ENCODE results near the gene WNT4.

WNT4 gene

DNA sequence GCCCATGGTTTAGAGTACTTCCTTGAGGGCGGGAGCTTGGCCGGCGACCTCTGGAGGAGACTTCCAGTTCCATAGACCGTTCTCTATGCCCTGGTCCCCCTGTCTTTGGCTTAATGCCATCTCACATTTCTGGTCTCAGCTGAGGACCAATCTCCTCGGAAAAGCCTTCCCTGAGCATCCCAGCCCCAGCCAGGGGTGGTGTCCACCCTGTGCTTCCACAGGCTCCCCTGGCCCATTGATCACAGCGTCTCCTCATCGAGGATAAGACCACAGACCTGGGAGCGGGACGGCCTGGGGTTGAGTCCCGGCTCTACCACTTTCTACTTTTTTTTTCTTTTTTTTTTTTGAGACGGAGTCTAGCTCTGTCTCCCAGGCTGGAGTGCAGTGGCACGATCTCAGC is 14.5 kb downstream of the WNT4 start:
- DNase-seq = no peak

DNA sequence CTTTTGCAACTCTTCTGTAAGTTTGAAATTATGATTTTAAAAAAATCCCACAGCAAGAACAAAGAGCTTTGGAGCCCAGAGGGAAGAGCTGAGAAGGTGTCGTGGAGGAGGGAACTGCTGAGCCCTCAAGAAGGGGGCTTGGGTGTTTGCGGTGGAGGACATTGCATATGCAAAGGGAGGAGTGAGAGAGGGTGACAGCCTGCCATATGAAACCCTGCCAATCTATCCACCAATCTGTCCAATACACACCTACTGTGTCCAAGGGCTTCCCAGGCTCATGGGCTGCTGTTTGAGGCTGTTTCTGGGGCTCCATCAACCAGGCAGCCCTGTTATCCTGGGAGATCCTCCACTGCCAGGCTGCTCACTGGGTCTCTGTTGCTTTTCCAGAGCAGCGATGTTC is 15.2 kb downstream of the WNT4 start:
- no peak for DNase-seq

DNA sequence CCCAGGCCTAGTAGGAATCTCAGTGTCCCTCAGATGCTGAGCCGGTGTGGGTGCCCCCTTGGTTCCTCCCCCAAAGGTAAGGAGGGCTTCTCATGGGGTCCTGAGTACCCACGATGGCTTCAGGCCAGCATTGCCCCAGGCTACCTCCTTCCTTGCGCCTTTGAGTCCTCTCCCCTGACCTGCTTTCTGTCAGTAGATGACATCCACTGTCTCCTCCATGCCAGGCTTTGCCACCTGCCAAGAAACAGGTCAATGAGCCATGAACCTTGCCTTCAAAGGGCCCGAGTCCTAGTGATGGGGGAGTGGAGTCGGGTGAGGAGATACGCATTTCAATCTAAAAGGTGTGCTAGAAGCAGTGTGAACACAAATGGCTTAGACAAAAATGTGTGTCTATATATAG is 15.6 kb downstream of the WNT4 start:
- DNase-seq = no peak

DNA sequence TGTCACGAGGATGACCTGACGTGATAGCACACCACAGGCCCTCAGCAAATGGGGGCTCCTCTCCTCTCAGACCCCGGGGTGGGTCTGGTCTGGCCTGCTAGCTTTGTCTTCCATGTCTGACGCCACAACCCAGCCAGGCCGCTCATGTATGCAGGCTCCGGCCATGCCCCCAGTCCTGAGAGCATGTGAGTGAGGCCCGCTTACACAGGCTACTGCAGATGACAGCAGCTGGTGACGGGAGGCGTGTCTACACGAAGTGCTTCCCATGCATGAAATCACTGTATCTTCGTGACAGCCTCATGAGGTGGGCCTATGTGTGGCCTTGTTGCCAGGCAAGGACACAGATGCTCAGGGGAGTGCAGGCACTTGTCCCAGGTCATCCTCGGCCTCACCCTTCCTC is 16.4 kb downstream of the WNT4 start:
- no peak for DNase-seq

DNA sequence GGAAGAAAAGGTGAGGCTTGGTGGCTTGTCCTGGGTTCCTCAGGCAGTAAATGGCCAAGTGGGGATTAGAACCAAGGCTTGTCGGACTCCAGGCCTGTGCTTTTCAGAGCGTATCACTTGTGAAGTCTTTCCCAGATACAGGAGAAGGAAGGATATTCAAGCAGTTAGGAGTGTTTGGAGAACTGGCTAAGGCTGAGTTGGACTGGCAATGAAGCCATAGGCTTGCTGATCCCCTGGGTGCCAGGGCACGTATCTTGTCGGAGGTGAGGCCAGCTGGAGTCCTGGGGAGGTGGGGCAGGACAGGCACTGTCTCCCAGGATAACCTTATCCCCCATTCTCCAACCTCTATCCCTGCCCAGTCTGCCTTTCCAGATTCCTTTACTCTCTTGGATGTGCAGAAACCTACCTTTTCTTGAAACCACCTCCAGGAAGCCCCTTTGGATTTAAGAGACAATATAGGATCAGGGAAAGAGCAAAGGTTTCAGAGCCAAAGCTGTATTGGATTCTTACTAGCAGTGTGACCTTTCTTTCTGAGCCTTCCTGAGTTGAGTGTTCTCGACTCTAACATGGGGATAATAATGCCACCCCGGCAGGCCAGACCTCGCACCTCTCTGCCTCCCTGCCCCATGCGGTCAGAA is 18.2 kb downstream of the WNT4 start:
- no peak for DNase-seq

DNA sequence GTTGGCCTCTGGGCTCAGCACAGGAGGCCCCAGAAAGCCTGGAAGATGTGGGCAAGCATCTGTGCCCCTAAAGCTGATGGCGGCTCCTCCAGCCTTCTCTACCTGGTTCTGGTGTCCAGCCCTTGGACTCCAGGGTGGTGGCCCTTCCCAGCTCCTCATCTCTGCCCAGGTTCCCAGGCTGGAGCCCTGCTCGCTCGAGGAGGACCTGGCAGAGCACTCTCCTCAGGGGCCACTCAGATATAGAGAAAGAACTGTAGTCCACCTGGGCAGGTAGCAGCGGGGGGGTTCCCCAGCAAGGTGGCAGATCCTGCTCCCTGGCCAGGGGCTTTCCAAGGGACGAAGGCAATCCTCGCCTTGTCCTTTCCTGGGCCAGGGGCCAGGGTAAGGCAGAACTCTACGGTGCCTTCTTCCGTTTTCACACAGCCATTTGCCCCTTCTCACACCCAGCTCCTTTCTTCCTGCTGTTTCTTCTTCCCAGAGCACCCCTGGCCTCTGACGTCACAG is 18.9 kb downstream of the WNT4 start:
- no peak for DNase-seq

DNA sequence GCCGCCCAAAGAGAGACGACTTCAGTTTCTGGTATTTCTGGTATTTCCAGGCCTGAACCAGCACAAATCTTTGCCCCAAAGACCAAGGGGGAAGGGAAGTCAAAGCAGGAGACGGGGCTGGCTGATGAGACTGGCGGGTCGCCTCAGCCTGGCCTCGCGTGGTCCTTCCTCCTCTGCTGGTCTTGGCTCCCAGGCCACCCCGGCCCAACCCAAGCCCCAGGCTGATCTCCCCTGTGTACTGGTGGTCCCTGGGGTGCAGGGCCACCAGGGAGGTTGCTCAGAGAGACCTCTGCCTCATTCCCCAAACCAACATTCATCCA is 19.9 kb downstream of the WNT4 start:
- no peak for DNase-seq

DNA sequence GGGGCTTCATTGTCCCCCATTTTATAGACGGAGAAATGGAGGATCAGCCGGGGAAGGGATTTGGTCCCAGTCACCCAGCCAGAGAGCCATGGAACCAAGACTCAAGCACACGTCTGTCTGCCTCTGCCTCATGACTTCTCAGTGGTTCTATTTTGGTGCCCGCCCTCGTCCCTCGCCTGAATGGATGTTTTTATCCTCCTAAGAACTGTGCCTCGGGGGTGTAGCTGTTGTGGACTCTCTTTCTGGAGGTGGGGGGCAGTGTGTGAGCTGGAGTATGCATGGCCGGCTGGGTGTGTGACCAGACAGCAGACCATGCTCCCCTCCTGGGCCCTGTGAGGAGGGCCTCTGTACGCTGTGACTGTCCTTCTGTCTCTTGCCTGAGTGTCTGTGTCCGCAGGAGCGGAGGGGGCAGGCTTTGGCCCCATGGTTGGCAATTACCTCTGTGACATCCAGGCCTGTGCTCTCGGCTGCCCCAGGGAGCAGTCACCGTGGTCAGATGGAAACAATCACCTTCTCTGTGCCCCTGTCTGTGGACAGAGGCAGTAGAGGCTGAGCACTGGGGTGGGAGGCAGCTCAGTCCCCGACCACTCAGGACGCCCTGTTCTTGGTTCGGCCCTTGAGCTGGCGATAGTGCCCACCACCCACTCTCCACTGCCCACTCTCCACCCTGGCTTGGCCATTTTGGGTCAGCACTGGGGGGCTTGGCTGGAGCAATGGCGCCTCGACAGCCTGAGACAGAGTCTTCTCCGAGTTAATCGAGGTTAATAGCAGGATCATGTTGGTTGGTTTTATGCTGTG is 20.4 kb downstream of the WNT4 start:
- no peak for DNase-seq

DNA sequence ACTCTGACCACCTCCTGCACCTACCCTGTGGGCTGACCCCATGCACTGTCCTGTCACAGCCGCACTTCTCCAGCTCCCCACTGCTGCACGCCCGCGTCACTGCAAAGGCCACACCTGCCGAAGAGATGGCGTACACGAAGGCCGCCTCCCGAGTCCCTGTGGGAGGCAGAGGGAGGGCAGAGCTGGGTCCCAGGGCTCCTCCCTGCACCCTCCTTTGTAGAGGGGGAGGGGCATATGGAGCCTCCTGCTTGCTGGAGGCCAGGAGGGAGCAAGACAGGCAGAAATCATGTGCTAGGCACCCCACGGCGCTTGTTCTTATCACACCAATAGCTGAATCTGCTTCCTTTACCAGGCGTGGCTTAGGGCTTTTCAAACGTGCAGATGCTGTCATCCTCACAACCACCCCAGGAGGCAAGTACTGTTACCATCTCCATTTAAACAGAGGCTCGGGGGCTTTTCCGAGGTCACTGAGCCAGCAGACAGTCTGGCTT is 21.4 kb downstream of the WNT4 start:
- DNase-seq = no peak

DNA sequence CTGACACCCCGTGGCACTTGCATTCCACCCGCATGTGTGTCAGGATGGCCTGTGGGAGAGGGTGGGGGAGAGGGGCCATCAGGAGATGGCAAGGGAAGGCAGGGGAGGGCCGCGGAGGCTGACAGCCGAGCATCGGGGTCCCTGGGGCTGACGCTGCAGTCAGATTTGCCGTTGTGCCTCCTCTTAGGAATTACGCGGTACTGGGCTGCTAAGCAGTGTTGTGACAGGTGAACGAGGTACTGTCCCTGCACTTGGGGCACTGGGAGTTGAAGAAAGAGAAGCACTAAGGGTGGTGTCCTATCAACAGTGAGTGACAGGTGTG is 22.5 kb downstream of the WNT4 start:
- DNase-seq = no peak

DNA sequence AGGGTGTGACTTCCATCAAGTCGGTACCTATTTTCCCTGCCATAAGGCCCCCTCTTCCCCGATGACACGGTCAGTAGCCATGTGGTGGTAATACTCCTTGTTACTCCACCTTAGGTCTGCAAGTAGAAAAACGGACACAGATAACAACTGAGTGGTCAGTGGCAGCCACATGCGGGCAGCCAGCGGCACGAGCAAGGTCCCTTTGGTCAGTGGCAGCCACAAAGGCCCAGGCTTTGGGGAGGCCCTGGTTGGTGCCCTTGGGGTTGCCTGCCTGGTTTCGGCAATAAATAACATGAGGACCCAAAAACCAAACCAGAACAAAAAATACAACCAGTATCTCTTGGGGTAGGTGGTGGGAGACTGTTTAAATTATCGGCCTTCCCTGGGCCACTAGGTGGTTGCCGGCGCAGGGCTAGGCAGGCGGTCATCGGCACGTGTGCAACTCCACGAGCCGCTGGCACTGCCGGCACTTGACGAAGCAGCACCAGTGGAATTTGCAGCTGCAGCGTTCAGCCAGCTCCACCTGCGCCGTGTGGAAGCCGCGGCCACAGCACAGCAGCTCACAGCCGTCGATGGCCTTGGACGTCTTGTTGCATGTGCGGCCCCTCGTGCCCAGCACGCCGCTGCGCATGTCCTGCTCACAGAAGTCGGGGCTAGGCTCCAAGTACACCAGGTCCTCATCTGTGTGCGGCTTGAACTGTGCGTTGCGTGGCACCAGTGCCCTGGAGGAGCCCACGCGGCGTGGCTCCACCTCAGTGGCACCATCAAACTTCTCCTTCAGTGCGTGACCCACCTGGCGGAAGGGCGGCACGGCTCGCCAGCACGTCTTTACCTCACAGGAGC is 23.1 kb downstream of the WNT4 start:
- no peak for DNase-seq

DNA sequence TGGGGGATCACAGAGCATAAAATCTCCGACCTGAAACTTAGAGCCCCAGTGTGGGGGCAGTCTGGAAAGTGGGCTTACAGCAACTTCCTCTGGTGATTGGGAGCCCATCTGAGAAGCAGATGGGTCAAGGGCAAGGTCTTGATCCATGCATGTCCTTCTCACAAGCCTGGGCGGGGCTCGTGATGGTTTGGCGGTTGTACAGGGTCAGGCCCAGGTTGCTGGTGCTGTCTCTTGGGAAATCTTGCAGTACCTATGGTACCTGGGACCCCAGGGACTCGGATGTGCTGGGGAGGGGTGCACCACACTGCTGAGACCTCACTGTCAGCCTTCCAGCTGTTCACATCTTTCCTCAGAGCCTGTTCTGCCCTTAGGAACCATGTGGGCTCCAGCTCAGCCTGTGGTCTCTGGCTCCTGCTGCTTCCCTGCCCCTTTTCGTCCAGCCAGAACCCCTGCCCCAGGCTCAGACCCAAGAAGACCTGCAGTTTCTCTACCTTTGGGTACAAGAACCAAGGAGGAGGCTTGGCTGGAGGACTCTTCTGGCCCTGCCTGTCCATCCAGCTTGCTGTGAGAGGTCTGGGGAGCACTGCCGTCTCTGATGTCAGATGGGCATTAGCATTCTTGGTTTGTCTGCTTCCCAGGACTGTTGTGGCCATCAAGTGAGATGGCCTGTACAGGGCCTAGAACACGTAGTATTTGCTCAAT is 24.5 kb downstream of the WNT4 start:
- DNase-seq = no peak

DNA sequence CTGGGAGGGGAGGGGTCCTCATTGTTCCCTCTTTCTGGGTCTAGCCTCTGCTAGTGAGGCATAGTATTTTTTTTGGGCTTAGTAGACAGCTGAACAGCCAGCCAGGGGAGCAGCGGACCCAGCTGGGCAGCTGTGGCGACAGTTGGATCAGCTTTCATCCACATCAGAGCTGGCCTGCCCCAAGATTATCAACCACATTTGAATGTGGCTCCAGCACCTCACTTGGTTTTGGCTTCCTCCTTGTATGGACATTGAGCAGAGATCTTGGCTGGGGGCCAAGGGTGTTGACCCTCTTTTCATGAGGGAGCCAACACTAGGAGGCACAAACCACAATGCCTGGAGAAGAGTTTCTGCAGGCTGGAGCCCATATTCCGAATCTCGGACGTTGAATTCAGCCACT is 25.0 kb downstream of the WNT4 start:
- no peak for DNase-seq

DNA sequence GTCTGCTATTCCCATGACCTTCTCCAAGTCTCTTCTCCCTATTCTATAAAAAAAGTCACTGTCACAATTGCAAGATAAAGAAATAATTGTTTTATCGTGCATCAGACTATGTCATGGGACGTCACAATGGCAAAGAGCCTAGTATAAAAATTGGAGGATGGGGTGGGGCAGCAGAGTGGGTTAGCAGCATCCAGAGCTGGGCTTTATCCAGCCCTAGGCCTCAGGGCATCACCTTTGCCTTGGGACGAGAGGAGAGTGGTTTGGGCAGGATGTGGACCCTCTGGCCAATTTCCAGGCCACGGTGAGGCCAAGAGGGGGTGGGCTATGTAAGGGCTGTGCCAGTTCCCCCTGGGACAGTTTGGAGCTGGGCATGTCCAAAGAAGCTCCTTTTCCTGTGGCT is 25.7 kb downstream of the WNT4 start:
- DNase-seq = no peak

DNA sequence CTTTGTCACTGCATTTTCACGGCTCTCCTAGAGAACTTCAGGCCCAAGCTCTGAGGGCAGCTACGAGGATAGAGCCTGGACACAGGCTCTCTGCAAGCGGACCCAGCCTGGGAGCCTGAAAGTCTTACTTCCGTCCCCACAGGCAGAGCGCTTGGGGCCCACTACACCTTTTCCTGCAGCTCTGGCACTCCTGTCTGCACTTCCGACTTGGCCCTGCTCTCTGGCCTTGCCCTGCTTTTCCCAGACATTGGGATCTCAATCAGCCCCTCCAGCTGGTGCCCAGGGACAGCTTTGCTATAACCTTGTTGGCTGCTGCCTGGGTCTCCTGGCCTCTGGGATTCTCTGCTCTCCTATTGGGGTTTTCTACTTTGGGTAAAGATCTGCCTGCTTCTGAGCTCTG is 27.6 kb downstream of the WNT4 start:
- no peak for DNase-seq

DNA sequence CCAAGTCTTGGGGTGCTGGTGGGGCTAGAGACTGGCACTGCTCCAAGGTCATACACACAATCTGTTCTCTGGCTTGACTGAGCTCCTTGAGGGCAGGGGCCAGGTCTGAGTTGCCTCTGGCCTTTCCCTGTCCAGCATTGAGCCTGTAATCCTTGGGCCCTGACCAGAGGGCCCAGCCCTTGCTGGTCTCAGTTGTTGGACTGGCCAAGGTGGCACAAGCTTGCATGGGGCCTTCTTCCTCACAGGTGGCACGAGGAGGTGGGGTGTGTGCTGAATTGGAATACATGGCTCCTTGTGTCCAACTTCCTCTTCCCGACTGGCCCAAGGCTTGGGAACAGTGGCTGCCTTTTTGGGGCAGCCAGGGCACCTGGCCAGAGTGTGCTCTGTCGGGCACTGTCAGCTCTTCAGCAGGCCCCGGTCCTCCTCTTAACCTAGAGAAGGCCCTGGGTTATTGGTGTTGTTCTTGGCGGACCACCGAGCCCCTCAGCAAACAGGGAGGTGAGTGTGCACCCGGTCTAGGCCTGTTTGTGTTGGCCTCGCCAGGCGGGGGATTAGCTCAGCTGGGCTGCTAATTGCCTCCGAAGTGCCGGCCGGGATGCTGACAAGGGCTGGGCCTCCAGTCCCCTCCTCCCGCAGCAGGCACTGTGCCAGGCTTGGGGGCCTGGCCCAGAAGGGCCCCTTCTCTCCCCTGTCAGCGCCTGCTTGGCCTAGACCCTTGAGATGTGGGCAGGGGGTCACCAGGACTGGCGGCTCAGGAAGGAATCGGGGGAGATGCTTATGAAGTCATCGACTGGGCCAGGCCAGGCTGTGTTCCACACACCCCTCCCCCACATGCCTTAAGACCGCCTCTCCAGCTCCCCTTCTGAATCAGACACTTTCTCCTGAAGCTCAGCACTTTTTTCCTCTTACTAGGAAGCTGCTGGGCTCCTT is 28.5 kb downstream of the WNT4 start:
- DNase-seq = no peak

DNA sequence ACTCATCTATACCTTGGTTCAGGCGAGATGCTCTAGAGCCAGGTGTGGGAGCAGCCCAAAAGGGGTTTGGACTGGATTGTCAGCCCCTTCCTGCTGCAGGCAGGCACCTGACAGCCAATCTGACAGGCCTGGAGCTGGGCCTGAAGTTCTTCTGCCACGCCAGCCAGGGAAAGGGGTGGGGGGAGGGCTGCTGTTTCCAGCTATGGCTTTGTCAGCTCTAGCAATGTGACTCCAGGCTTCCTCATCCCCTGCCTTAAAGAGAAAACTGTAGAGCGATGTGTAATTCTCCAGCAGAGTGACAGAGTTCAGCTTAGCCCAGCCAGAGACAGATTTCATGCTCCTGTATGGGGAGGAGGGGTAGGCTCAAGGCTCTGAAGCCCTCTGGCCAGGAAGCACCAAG is 30.3 kb downstream of the WNT4 start:
- DNase-seq = no peak

DNA sequence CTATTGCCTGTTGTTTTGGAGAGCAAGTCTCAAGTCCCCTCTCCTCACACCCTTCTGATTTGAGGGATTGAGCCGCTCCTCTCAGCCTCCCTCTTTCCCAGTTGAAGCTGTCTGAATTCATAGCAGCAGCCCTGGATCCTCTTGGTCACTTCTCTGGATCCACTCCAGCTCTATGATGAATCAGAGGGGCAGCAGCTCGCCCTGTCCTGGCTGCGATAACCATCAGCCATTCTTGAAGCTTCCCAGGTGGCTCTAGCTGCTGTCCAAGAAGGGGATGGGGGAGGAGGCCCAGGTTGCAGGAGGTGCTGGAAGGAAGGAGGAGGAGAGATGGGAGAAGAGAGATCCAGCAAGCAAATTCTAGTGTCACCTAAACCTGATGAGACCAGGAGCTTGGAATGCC is 31.3 kb downstream of the WNT4 start:
- no peak for DNase-seq

DNA sequence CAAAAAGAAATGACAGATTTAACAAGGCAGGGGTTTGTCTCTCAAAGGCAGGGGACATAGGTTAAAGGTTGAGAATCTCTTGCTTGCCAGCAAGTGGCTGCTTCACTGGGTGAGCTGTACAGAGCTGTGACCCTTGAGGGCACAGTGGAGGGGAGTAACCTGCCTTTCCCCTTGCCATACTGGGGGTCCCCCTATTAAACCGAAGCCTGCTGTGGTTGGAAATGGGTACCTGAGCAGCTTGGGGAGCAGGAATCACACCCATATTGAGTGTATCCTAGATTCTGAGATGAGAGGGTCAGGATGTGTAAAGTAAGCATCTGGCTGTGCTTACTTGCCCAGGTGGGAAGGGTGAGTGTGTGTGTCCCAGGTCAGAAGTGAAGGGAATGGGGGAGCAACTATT is 31.8 kb downstream of the WNT4 start:
- no peak for DNase-seq

DNA sequence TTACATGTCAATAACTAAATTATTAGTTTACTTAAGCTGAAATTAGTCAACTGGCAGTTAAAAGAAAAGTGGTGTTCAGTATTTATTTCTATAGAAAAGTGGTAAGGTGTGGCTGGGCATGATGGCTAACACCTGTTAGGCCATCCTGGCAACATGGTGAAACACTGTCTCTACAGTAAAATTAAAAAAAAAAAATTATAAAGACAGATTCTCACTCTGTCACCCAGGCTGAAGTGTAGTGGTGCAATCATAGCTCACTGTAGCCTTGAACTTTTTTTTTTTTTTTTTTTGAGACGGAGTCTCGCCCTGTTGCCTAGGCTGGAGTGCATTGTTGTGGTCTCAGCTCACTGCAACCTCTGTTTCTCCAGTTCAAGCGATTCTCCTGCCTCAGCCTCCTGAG is 32.9 kb downstream of the WNT4 start:
- DNase-seq = no peak

DNA sequence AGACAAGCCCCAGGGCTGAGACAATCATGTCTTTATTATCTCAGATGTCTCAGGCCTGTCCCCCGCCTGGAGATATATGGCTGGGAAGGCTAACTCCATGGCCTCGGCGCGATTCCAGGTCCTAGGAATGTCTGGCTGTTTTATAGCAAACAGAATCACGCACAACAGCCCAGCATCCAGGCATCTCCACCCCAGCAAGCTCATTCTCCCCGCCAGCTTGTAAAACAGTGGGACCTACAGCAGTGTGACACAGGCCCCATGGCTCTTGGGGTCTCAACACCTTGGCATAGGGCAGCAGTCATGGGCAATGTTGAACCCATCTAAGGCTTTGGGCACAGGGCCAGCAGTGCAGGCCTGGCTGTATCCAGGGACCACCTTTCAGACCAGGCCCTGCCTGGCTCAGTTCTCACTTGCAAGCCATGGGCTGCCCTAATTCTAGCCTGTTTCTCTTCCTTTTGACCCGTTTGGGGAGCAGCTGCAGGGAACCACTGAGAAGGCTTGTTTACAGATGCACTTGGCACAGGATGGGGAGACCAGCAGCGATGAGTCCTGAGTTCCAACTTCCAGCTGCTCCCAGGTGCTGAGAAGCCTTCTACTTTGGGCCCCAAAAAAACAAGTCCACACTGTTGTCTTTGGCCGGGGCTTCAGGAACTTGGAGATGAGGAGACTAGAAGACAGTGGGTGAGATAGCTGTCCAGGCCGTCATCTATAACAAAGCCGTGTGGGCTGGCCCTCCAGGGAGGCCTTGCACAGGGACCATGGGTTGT is 34.4 kb downstream of the WNT4 start:
- no peak for DNase-seq
